ENCODE results near the gene ADCY9. TPM values are rescaled to one million over a fixed set of nuclear protein-coding genes. Genes with fewer than 3 reads are reported as not detected.

Gene ADCY9
- total RNA-seq, 2 experiments from 2014 or later = 3.8 to 4.9 TPM

GRCh38 chr16:4071686-4072561, 44.3 kb downstream of the ADCY9 start:
- DNase-seq = no peak
- Mint-ChIP-seq H3K4me1 (ENCODE audit: low read depth) (no peaks in the 10 kb centered on the region), H3K36me3 (no peaks in the 10 kb centered on the region), H3K9me3 (no peaks in the 10 kb centered on the region), H3K27me3 (peaks cover 2% of the 10 kb centered on the region), H3K27ac (no peak overlapping the region), H3K4me3 (no peak overlapping the region)
- CTCF ChIA-PET = interaction anchor here (1.4 kb wide), 1 partner anchor 182 kb away, joined by 3 read pairs; no protein-coding TSS in a partner anchor
- POLR2A ChIA-PET = no interaction called here
- intact Hi-C loops (cut with micrococcal nuclease) = no loop called here

DNA sequence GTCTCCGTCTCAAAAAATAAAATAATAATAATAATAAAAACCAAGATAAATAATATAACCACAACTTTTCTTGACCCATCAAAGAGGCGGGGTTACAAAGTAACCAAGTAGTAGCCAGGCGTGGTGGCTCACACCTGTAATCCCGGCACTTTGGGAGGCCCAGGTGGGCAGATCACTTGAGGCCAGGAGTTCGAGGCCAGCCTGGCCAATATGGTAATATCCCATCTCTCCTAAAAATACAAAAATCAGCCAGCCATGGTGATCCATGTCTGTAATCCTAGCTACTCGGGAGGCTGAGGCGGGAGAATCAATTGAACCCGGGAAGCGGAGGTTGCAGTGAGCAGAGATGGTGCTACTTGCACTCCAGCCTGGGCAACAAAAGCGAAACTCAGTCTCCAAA, 45.3 kb downstream of the ADCY9 start:
- DNase-seq = no peak
- no peak overlapping the region for H3K27ac Mint-ChIP-seq
- intact Hi-C loops (cut with micrococcal nuclease) = no loop called here
- H3K4me3 Mint-ChIP-seq = no peak overlapping the region
- H3K9me3 Mint-ChIP-seq = no peaks in the 10 kb centered on the region
- H3K4me1 Mint-ChIP-seq (ENCODE audit: low read depth) = no peaks in the 10 kb centered on the region
- H3K36me3 Mint-ChIP-seq = no peaks in the 10 kb centered on the region
- CTCF ChIA-PET = no interaction called here
- peaks cover 2% of the 10 kb centered on the region for H3K27me3 Mint-ChIP-seq
- POLR2A ChIA-PET = no interaction called here

GRCh38 chr16:4067262-4068001, 48.8 kb downstream of the ADCY9 start:
- CTCF ChIA-PET = interaction anchor here (0.6 kb wide), 1 partner anchor 50 kb away, joined by 3 read pairs; no protein-coding TSS in a partner anchor
- peaks cover 14% of the 10 kb centered on the region for H3K9me3 Mint-ChIP-seq
- intact Hi-C loops (cut with micrococcal nuclease) = no loop called here
- H3K4me3 Mint-ChIP-seq = no peak overlapping the region
- H3K27ac Mint-ChIP-seq = no peak overlapping the region
- H3K36me3 Mint-ChIP-seq = peaks cover 10% of the 10 kb centered on the region
- POLR2A ChIA-PET = no interaction called here
- H3K4me1 Mint-ChIP-seq (ENCODE audit: low read depth) = peaks cover 7% of the 10 kb centered on the region
- peaks cover 2% of the 10 kb centered on the region for H3K27me3 Mint-ChIP-seq
- DNase-seq = no peak

- peaks cover 9% of the 10 kb centered on the region for H3K4me1 Mint-ChIP-seq (ENCODE audit: low read depth)
- peaks cover 37% of the 10 kb centered on the region for H3K9me3 Mint-ChIP-seq
- POLR2A ChIA-PET = interaction anchor here (0.5 kb wide), 1 partner anchor 17 kb away, joined by 3 read pairs; no protein-coding TSS in a partner anchor
- peak overlapping the region; percentile 70 for H3K4me3 Mint-ChIP-seq
- H3K27ac Mint-ChIP-seq = no peak overlapping the region
- intact Hi-C loops (cut with micrococcal nuclease) = no loop called here
- peaks cover 27% of the 10 kb centered on the region for H3K36me3 Mint-ChIP-seq
- DNase-seq = peak; percentile 65
- H3K27me3 Mint-ChIP-seq = peaks cover 2% of the 10 kb centered on the region
- CTCF ChIA-PET = no interaction called here
Observed at GRCh38 chr16:4064950-4065352, 51.3 kb downstream of the ADCY9 start.

DNA sequence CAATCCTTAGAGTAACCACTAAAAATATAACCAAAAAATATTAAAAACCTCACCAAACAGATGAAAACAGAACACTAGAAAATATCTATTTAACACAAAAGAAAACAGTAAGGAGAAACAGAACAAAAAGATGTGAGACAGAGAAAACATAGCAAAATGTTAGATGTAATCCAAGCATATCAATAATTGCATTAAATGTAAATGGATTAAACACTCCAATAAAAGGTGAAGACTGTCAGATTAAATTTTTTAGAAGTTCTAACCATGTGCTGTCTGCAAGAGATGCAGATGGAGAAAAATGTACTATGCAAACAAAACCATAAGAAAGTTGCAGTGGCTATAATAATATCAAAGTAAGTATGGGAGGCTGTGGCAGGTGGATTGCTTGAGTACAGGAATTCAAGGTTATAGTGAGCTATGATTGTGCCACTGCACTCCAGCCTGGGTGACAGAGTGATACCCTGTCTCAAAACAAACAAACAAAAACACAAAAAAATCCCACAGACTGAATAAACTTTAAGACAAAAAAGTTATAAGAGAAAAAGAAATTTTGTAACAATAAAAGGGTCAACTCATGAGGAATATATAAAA, 53.9 kb downstream of the ADCY9 start:
- DNase-seq = no peak
- no peak overlapping the region for H3K27ac Mint-ChIP-seq
- peaks cover 30% of the 10 kb centered on the region for H3K36me3 Mint-ChIP-seq
- H3K4me1 Mint-ChIP-seq (ENCODE audit: low read depth) = peaks cover 14% of the 10 kb centered on the region
- peaks cover 1% of the 10 kb centered on the region for H3K27me3 Mint-ChIP-seq
- intact Hi-C loops (cut with micrococcal nuclease) = no loop called here
- POLR2A ChIA-PET = no interaction called here
- no peak overlapping the region for H3K4me3 Mint-ChIP-seq
- CTCF ChIA-PET = no interaction called here
- H3K9me3 Mint-ChIP-seq = peaks cover 41% of the 10 kb centered on the region

DNA sequence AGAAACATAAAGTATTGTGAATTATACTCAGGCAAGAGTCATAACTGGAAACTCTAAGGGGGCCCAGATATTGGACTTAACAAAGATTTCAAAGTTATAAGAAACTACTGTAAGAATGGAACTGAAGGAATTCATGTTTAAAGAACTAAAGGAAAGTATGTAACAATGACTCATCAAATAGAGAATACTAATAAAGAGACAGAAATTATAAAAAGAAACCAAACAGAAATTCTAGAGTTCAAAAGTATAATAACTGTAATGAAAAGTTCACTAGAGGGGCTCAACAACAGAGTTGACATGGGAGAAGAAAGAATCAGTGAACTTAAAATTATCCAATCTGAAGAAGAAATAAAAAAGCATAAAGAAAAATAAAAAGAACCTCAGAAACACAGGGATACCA, 55.4 kb downstream of the ADCY9 start:
- ChIA-PET CTCF (no interaction called here), POLR2A (no interaction called here)
- Mint-ChIP-seq H3K4me1 (ENCODE audit: low read depth) (peaks cover 14% of the 10 kb centered on the region), H3K4me3 (no peak overlapping the region), H3K9me3 (peaks cover 41% of the 10 kb centered on the region), H3K27ac (no peak overlapping the region), H3K27me3 (no peaks in the 10 kb centered on the region), H3K36me3 (peaks cover 30% of the 10 kb centered on the region)
- intact Hi-C loops (cut with micrococcal nuclease) = no loop called here
- no peak for DNase-seq

GRCh38 chr16:4060009-4060408, 56.2 kb downstream of the ADCY9 start:
- DNase-seq = no peak
- Mint-ChIP-seq H3K9me3 (peaks cover 41% of the 10 kb centered on the region), H3K4me3 (no peak overlapping the region), H3K36me3 (peaks cover 30% of the 10 kb centered on the region), H3K4me1 (ENCODE audit: low read depth) (peaks cover 11% of the 10 kb centered on the region), H3K27me3 (no peaks in the 10 kb centered on the region), H3K27ac (no peak overlapping the region)
- intact Hi-C loops (cut with micrococcal nuclease) = no loop called here
- ChIA-PET POLR2A (no interaction called here), CTCF (interaction anchor here (0.6 kb wide), 1 partner anchor 95 kb away, joined by 4 read pairs; no protein-coding TSS in a partner anchor)

DNA sequence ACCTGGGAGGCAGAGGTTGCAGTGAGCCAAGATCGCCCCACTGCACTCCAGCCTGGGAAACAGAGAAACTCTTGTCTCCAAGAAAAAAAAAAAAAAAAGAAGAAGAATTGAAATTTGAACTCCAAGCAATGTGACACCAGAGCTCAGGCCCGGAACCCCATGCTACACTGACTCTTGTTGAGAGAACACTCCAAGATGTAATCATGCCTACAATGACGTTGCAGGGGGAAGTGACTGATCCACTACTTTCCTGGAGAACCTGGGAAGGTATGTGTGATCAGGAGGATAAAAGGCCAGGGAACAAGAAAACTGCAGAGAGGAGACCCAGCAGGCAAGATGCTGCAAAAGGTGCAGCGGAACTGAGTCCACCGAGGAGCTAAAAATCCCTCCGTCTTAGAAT, 57.9 kb downstream of the ADCY9 start:
- Mint-ChIP-seq H3K27ac (no peak overlapping the region), H3K27me3 (no peaks in the 10 kb centered on the region), H3K36me3 (peaks cover 25% of the 10 kb centered on the region), H3K9me3 (peaks cover 36% of the 10 kb centered on the region), H3K4me1 (ENCODE audit: low read depth) (peaks cover 6% of the 10 kb centered on the region), H3K4me3 (no peak overlapping the region)
- intact Hi-C loops (cut with micrococcal nuclease) = no loop called here
- no peak for DNase-seq
- CTCF ChIA-PET = no interaction called here
- POLR2A ChIA-PET = interaction anchor here (0.7 kb wide), 1 partner anchor 422 kb away, joined by 3 read pairs; no protein-coding TSS in a partner anchor

DNA sequence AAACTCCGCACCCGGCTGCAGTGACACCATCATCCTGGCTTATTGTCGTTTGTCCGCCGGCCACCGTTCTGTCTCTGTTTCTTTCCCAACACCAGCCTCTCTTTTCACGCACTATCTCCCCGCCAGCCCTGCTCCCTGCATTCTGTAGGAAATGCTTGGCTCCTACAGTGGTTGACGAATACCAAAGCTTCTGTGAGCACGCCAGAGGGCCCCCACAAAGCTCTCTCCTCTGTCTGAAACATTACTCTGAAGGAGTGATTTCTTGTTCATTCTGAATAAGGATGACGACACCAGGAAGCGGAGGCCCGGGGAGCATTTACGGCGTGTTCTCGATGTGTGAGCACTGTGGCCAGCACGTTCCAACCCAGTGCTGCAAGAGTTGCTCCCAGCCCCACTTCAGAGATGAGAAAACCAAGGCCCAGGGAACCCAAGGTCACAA, 58.8 kb downstream of the ADCY9 start:
- CTCF ChIA-PET = no interaction called here
- Mint-ChIP-seq H3K27ac (no peak overlapping the region), H3K4me3 (no peak overlapping the region), H3K36me3 (peaks cover 21% of the 10 kb centered on the region), H3K4me1 (ENCODE audit: low read depth) (peaks cover 6% of the 10 kb centered on the region), H3K9me3 (peaks cover 27% of the 10 kb centered on the region), H3K27me3 (no peaks in the 10 kb centered on the region)
- POLR2A ChIA-PET = no interaction called here
- intact Hi-C loops (cut with micrococcal nuclease) = no loop called here
- no peak for DNase-seq

GRCh38 chr16:4056161-4057105, 59.8 kb downstream of the ADCY9 start:
- Mint-ChIP-seq H3K4me3 (no peak overlapping the region), H3K4me1 (ENCODE audit: low read depth) (peaks cover 6% of the 10 kb centered on the region), H3K27me3 (no peaks in the 10 kb centered on the region), H3K27ac (no peak overlapping the region), H3K36me3 (peaks cover 13% of the 10 kb centered on the region), H3K9me3 (peaks cover 19% of the 10 kb centered on the region)
- intact Hi-C loops (cut with micrococcal nuclease) = no loop called here
- ChIA-PET CTCF (no interaction called here), POLR2A (interaction anchor here (0.9 kb wide), 1 partner anchor 28 kb away, joined by 3 read pairs; no protein-coding TSS in a partner anchor)
- no peak for DNase-seq

DNA sequence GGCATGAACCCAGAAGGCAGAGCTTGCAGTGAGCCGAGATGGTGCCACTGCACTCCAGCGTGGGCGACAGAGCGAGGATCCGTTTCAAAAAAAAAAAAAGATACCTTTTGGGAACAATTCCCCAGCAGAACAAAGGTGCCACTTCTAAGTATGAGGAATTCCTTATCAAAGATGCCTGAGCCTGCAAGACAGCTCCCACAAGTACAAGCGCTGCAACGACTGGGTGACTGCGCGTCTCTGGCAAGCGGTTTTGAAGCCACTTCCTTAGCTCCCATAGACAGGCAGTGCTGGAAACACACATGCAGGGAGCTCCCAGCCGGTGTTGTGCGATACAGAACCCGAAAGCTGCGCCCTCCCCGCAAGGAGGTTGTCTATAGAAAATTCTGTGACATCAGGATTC, 60.5 kb downstream of the ADCY9 start:
- H3K36me3 Mint-ChIP-seq = peaks cover 6% of the 10 kb centered on the region
- intact Hi-C loops (cut with micrococcal nuclease) = no loop called here
- no peak overlapping the region for H3K27ac Mint-ChIP-seq
- no peak for DNase-seq
- H3K4me3 Mint-ChIP-seq = no peak overlapping the region
- POLR2A ChIA-PET = interaction anchor here (0.9 kb wide), 1 partner anchor 27 kb away, joined by 3 read pairs; no protein-coding TSS in a partner anchor
- peaks cover 12% of the 10 kb centered on the region for H3K9me3 Mint-ChIP-seq
- CTCF ChIA-PET = no interaction called here
- peaks cover 6% of the 10 kb centered on the region for H3K4me1 Mint-ChIP-seq (ENCODE audit: low read depth)
- no peaks in the 10 kb centered on the region for H3K27me3 Mint-ChIP-seq

Measured in activated CD4-positive, alpha-beta memory T cell treated with anti-CD3 and anti-CD28 coated beads for 36 hours (primary cell).